Fibroblast of lung (primary cell): ENCODE measurements around the gene XPO6.

Source experiments
- CTCF ChIP-seq, 2 donors: IDR thresholded peaks in 1 of 2; conservative IDR thresholded peaks in 1 of 2; 1 replicate in 1 of 2; 2 replicates in 1 of 2; pipeline ENCODE4 v1.5.1; 2011 to 2012; ENCODE audit warnings: low read length in 2 of 2, control low read depth in 1 of 2, inconsistent platforms in 1 of 2, low read depth in 1 of 2, mild to moderate bottlenecking in 1 of 2
- EZH2 ChIP-seq: IDR thresholded peaks from 2 replicates; pipeline ENCODE4 v1.5.1; 2012; ENCODE audit warnings: low read length, control low read depth, mild to moderate bottlenecking; ENCODE audit errors: missing control alignments

- TF ChIP-seq CTCF (conservative IDR thresholded peaks at IDR 0.05 in 1 of 2, IDR thresholded peaks at IDR 0.05 in 1 of 2; ENCODE audit: low read depth in 1 of 2, low read length in 2 of 2): peak in 1 of 2 donors; percentile 19
- TF ChIP-seq EZH2: no peak
Measured at GRCh38 chr16:28090646-28091377, 121.0 kb downstream of the XPO6 start.
